ENCODE data around the gene CARD19. TPM values are rescaled to one million over a fixed set of nuclear protein-coding genes. Genes with fewer than 3 reads are reported as not detected.

The CARD19 gene
- total RNA-seq = 10 to 100 TPM; 23.7 to 71.4 (median 40.9) TPM

- Histone ChIP-seq H3K9me3 (peaks cover 0 to 1% of the 10 kb centered on the region in 2 donors), H3K27me3 (no peaks in the 10 kb centered on the region), H3K4me3 (peak within 1 kb of the TSS; percentile 51 to 92), H3K27ac (peak within 1 kb of the TSS; percentile 98 to 99), H3K4me1 (peaks cover 6 to 25% of the 10 kb centered on the region in 2 donors), H3K36me3 (no peaks in the 10 kb centered on the region)
- intact Hi-C loops (cut with DNase I; ENCODE audit: low total_unique reads) = no loop called here
- TF ChIP-seq POLR2A (IDR thresholded peaks at IDR 0.05) (peak; percentile 99), CTCF (IDR thresholded peaks at IDR 0.05) (peak in 1 of 4 experiments; percentile 44)
- DNase-seq = peak; percentile 64 to 71
Observed at GRCh38 chr9:93096131-93096802, at the start of gene CARD19. Gene CARD19, plus strand, starts transcription at chr9:93096217. Its CDS starts 129 bp downstream, at chr9:93096346.

- intact Hi-C loops (cut with DNase I; ENCODE audit: low total_unique reads) = no loop called here
- Histone ChIP-seq H3K4me1 (no peaks in the 10 kb centered on the region), H3K27ac (no peak overlapping the region), H3K4me3 (no peak overlapping the region), H3K9me3 (no peaks in the 10 kb centered on the region), H3K36me3 (no peaks in the 10 kb centered on the region), H3K27me3 (no peaks in the 10 kb centered on the region)
- DNase-seq = no peak
- TF ChIP-seq CTCF (IDR thresholded peaks at IDR 0.05) = no peak
- no peak for TF ChIP-seq POLR2A (IDR thresholded peaks at IDR 0.05)
Observed at GRCh38 chr9:93048566-93049448, 47.2 kb upstream of the CARD19 start.

GRCh38 chr9:93049491-93049890, 46.5 kb upstream of the CARD19 start:
- H3K36me3 ChIP-seq = no peaks in the 10 kb centered on the region
- no peak overlapping the region for H3K4me3 ChIP-seq
- no peak for DNase-seq
- intact Hi-C loops (cut with DNase I; ENCODE audit: low total_unique reads) = no loop called here
- H3K9me3 ChIP-seq = no peaks in the 10 kb centered on the region
- TF ChIP-seq POLR2A (IDR thresholded peaks at IDR 0.05) (no peak), CTCF (IDR thresholded peaks at IDR 0.05) (no peak)
- H3K27ac ChIP-seq = no peak overlapping the region
- H3K27me3 ChIP-seq = no peaks in the 10 kb centered on the region
- H3K4me1 ChIP-seq = no peaks in the 10 kb centered on the region

- TF ChIP-seq CTCF (IDR thresholded peaks at IDR 0.05) (no peak), POLR2A (IDR thresholded peaks at IDR 0.05) (no peak)
- intact Hi-C loops (cut with DNase I; ENCODE audit: low total_unique reads) = no loop called here
- H3K9me3 ChIP-seq = no peaks in the 10 kb centered on the region
- no peak overlapping the region for H3K4me3 ChIP-seq
- no peaks in the 10 kb centered on the region for H3K4me1 ChIP-seq
- H3K27ac ChIP-seq = no peak overlapping the region
- H3K27me3 ChIP-seq = no peaks in the 10 kb centered on the region
- DNase-seq = no peak
- H3K36me3 ChIP-seq = no peaks in the 10 kb centered on the region
Observed at GRCh38 chr9:93050231-93050630, 45.8 kb upstream of the CARD19 start.

GRCh38 chr9:93051680-93052089, 44.3 kb upstream of the CARD19 start:
- peak overlapping the region; percentile 74 to 77 for H3K27ac ChIP-seq
- DNase-seq = peak; percentile 61 to 67
- intact Hi-C loops (cut with DNase I; ENCODE audit: low total_unique reads) = no loop called here

More at GRCh38 chr9:93051680-93052089, 44.3 kb upstream of the CARD19 start:
- Histone ChIP-seq H3K36me3 (no peaks in the 10 kb centered on the region), H3K4me3 (no peak overlapping the region), H3K27me3 (no peaks in the 10 kb centered on the region), H3K4me1 (no peaks in the 10 kb centered on the region), H3K9me3 (no peaks in the 10 kb centered on the region)
- TF ChIP-seq CTCF (IDR thresholded peaks at IDR 0.05) = no peak
- no peak for TF ChIP-seq POLR2A (IDR thresholded peaks at IDR 0.05)
